ENCODE results near the gene EHD3.

Gene EHD3

GRCh38 chr2:31233741-31234682, at the start of gene EHD3:
EHD3 (plus strand) TSS chr2:31234152; CDS start chr2:31234622, 470 bp downstream.
- DNase-seq, result peak; percentile 80

GRCh38 chr2:31187166-31187565, 46.8 kb upstream of the EHD3 start:
- DNase-seq, result no peak

- DNase-seq, result no peak
These were observed 45.8 kb upstream of the EHD3 start for GRCh38 chr2:31188131-31188530.

- no peak for DNase-seq
These were observed 44.8 kb upstream of the EHD3 start for GRCh38 chr2:31189141-31189540.

- no peak for DNase-seq
These were observed 43.8 kb upstream of the EHD3 start for GRCh38 chr2:31190188-31190587.

GRCh38 chr2:31191931-31192330, 42.0 kb upstream of the EHD3 start:
- no peak for DNase-seq

GRCh38 chr2:31192396-31192795, 41.6 kb upstream of the EHD3 start:
- no peak for DNase-seq

- DNase-seq, result no peak
These were observed 41.0 kb upstream of the EHD3 start for GRCh38 chr2:31192851-31193392.

- DNase-seq, result no peak
These were observed 40.1 kb upstream of the EHD3 start for GRCh38 chr2:31193806-31194205.

- no peak for DNase-seq
These were observed 37.3 kb upstream of the EHD3 start for GRCh38 chr2:31196622-31197021.

GRCh38 chr2:31197166-31197565, 36.8 kb upstream of the EHD3 start:
- DNase-seq, result no peak

GRCh38 chr2:31197669-31198068, 36.3 kb upstream of the EHD3 start:
- DNase-seq, result no peak

GRCh38 chr2:31199206-31199605, 34.7 kb upstream of the EHD3 start:
- DNase-seq, result no peak

GRCh38 chr2:31200972-31201371, 33.0 kb upstream of the EHD3 start:
- DNase-seq, result no peak

GRCh38 chr2:31202041-31202440, 31.9 kb upstream of the EHD3 start:
- no peak for DNase-seq

- no peak for DNase-seq
These were observed 31.1 kb upstream of the EHD3 start for GRCh38 chr2:31202833-31203232.

- no peak for DNase-seq
These were observed 30.0 kb upstream of the EHD3 start for GRCh38 chr2:31203916-31204315.

GRCh38 chr2:31204783-31205182, 29.2 kb upstream of the EHD3 start:
- DNase-seq, result no peak

GRCh38 chr2:31205186-31205585, 28.8 kb upstream of the EHD3 start:
- no peak for DNase-seq

GRCh38 chr2:31205613-31206012, 28.3 kb upstream of the EHD3 start:
- no peak for DNase-seq

GRCh38 chr2:31207790-31208189, 26.2 kb upstream of the EHD3 start:
- DNase-seq, result no peak

GRCh38 chr2:31208240-31208639, 25.7 kb upstream of the EHD3 start:
- DNase-seq, result no peak

GRCh38 chr2:31212659-31213600, 21.0 kb upstream of the EHD3 start:
- DNase-seq, result no peak
